ENCODE results near the gene SLC27A5. TPM values are rescaled to one million over a fixed set of nuclear protein-coding genes. Genes with fewer than 3 reads are reported as not detected.

SLC27A5 gene
- 20.6 to 35.2 TPM (median 29.0 TPM) in 5 replicates for total RNA-seq (2022; extraction: Qiagen RNA extraction)

GRCh38 chr19:58511353-58512208, at the start of gene SLC27A5:
Gene SLC27A5, minus strand, starts transcription at chr19:58511992. Its CDS starts 37 bp downstream, at chr19:58511955.

GRCh38 chr19:58558066-58558622, 46.4 kb upstream of the SLC27A5 start, which contains the start of gene UBE2M:
Gene UBE2M, minus strand, starts transcription at chr19:58558611. Its CDS starts 230 bp downstream, at chr19:58558381.

GRCh38 chr19:58554494-58555368, 42.9 kb upstream of the SLC27A5 start, which contains the start of gene CHMP2A:
Gene CHMP2A, minus strand, starts transcription at chr19:58555105. Its CDS starts 893 bp downstream, at chr19:58554212.

GRCh38 chr19:58543826-58544590, 32.2 kb upstream of the SLC27A5 start, which contains the start of gene TRIM28:
Gene TRIM28, plus strand, starts transcription at chr19:58544064. Its CDS starts 694 bp downstream, at chr19:58544758.

GRCh38 chr19:58519355-58520256, 7.8 kb upstream of the SLC27A5 start, which contains the start of gene ZBTB45:
Gene ZBTB45, minus strand, starts transcription at chr19:58519810. Its CDS starts 2,137 bp downstream, at chr19:58517673.

GRCh38 chr19:58475714-58476497, 35.9 kb downstream of the SLC27A5 start, which contains the start of gene ZNF446:
Gene ZNF446, plus strand, starts transcription at chr19:58476352. Its CDS starts 867 bp downstream, at chr19:58477219.

GRCh38 chr19:58466760-58467589, 44.8 kb downstream of the SLC27A5 start, which contains the start of gene ZNF324:
Gene ZNF324, plus strand, starts transcription at chr19:58467080. Its CDS starts 2,106 bp downstream, at chr19:58469186.

GRCh38 chr19:58451358-58452101, 60.3 kb downstream of the SLC27A5 start, which contains the start of gene ZNF324B:
Gene ZNF324B, plus strand, starts transcription at chr19:58451622. Its CDS starts 2,080 bp downstream, at chr19:58453702.

Other genes starting within 250 kb of the SLC27A5 start
- gene ZNF8, start 233.0 kb downstream of the SLC27A5 start, total RNA-seq (2022; extraction: Qiagen RNA extraction) = 0.89 to 1.8 TPM (median 0.97 TPM) in 5 replicates
- 88.3 to 104 TPM (median 94.1 TPM) in 5 replicates for gene ERVK3-1, start 206.6 kb downstream of the SLC27A5 start, total RNA-seq (2022; extraction: Qiagen RNA extraction)
- 2.2 to 3.0 TPM (median 2.5 TPM) in 5 replicates for gene ZSCAN22, start 185.0 kb downstream of the SLC27A5 start, total RNA-seq (2022; extraction: Qiagen RNA extraction)
- 5.8 to 14.5 TPM (median 12.7 TPM) in 5 replicates for gene A1BG, start 158.5 kb downstream of the SLC27A5 start, total RNA-seq (2022; extraction: Qiagen RNA extraction)
- 0.92 to 1.5 TPM (median 1.1 TPM) in 5 replicates for gene ZNF497, start 149.2 kb downstream of the SLC27A5 start, total RNA-seq (2022; extraction: Qiagen RNA extraction)
- gene ZNF837, start 131.0 kb downstream of the SLC27A5 start, total RNA-seq (2022; extraction: Qiagen RNA extraction) = 0.89 to 1.7 TPM (median 1.4 TPM) in 5 replicates
- gene RPS5, start 124.7 kb downstream of the SLC27A5 start, total RNA-seq (2022; extraction: Qiagen RNA extraction) = 2,190 to 2,596 TPM (median 2,481 TPM) in 5 replicates
- 0.08 to 0.17 TPM in 2 of 5 replicates, not detected in the others for gene RNF225, start 116.3 kb downstream of the SLC27A5 start, total RNA-seq (2022; extraction: Qiagen RNA extraction)
- gene ZNF584, start 103.3 kb downstream of the SLC27A5 start, total RNA-seq (2022; extraction: Qiagen RNA extraction) = 16.9 to 20.4 TPM (median 17.9 TPM) in 5 replicates
- 0.08 to 0.17 TPM (median 0.13 TPM) in 5 replicates for gene ZNF132, start 71.8 kb downstream of the SLC27A5 start, total RNA-seq (2022; extraction: Qiagen RNA extraction)
- gene ZNF324B, start 60.4 kb downstream of the SLC27A5 start, total RNA-seq (2022; extraction: Qiagen RNA extraction) = 5.9 to 7.6 TPM (median 6.6 TPM) in 5 replicates
- 9.1 to 11.7 TPM (median 9.8 TPM) in 5 replicates for gene ZNF324, start 44.9 kb downstream of the SLC27A5 start, total RNA-seq (2022; extraction: Qiagen RNA extraction)
- gene ZNF446, start 35.6 kb downstream of the SLC27A5 start, total RNA-seq (2022; extraction: Qiagen RNA extraction) = 11.4 to 13.4 TPM (median 13.0 TPM) in 5 replicates
- gene ZBTB45, start 7.8 kb upstream of the SLC27A5 start, total RNA-seq (2022; extraction: Qiagen RNA extraction) = 14.9 to 20.7 TPM (median 19.4 TPM) in 5 replicates
- 646 to 765 TPM (median 655 TPM) in 5 replicates for gene TRIM28, start 32.1 kb upstream of the SLC27A5 start, total RNA-seq (2022; extraction: Qiagen RNA extraction)
- gene CHMP2A, start 43.1 kb upstream of the SLC27A5 start, total RNA-seq (2022; extraction: Qiagen RNA extraction) = 180 to 216 TPM (median 198 TPM) in 5 replicates
- gene UBE2M, start 46.6 kb upstream of the SLC27A5 start, total RNA-seq (2022; extraction: Qiagen RNA extraction) = 114 to 144 TPM (median 135 TPM) in 5 replicates
- gene MZF1, start 61.3 kb upstream of the SLC27A5 start, total RNA-seq (2022; extraction: Qiagen RNA extraction) = 10.8 to 15.2 TPM (median 13.2 TPM) in 5 replicates

Measured in A549 treated with Hydrocortisone at 1 μM for 4 hours (cell line).